ENCODE measurements around the gene TARDBP. TPM values are rescaled to one million over a fixed set of nuclear protein-coding genes. Genes with fewer than 3 reads are reported as not detected.

TARDBP gene
- total RNA-seq, 1 experiment from 2014 or later, result 196 TPM

GRCh38 chr1:11044086-11044848 lies 31.8 kb downstream of the TARDBP start:
- TF ChIP-seq POLR2AphosphoS5 (IDR thresholded peaks at IDR 0.05; ENCODE audit: low read depth, low read length) (no peak), CTCF (IDR thresholded peaks at IDR 0.05) (no peak), REST (IDR thresholded peaks at IDR 0.05; ENCODE audit: insufficient read depth in 1 of 2, low read depth in 2 of 2, low read length in 1 of 2) (no peak), TCF7L2 (IDR thresholded peaks at IDR 0.05; ENCODE audit: low read depth, low read length) (no peak), SIN3A (IDR thresholded peaks at IDR 0.05; ENCODE audit: borderline replicate concordance, insufficient read depth, low read depth, low read length) (no peak)
- in situ Hi-C loops (cut with HindIII; ENCODE audit: low pct_unique_long_range_greater_than_20kb, low sequenced_read_pairs), result no loop called here
- DNase-seq (ENCODE audit: low read depth, low spot score) (no peak), ATAC-seq (no peak)
- ChIA-PET POLR2A (no interaction called here), CTCF (no interaction called here)
- Histone ChIP-seq H3K27me3 (ENCODE audit: control insufficient read depth, insufficient read depth, low read length) (no peaks in the 10 kb centered on the region), H3K27ac (ENCODE audit: low read length) (no peak overlapping the region), H3K36me3 (ENCODE audit: control insufficient read depth, insufficient read depth, low read length) (no peaks in the 10 kb centered on the region), H3K9me3 (ENCODE audit: control insufficient read depth, insufficient read depth, low read depth, low read length) (no peaks in the 10 kb centered on the region), H3K4me3 (ENCODE audit: low read depth in 2 of 2, low read length in 2 of 2) (no peak overlapping the region), H3K4me1 (ENCODE audit: control insufficient read depth, insufficient read depth, low read length) (no peaks in the 10 kb centered on the region)
- intact Hi-C loops (cut with micrococcal nuclease; ENCODE audit: unreplicated experiment), result no loop called here
- no TSS peak for BruUV-seq (replicated peaks)

GRCh38 chr1:11044849-11045427 lies 32.5 kb downstream of the TARDBP start:
- BruUV-seq (replicated peaks), result no TSS peak
- H3K36me3 ChIP-seq (ENCODE audit: control insufficient read depth, insufficient read depth, low read length), result no peaks in the 10 kb centered on the region
- no peak overlapping the region for H3K27ac ChIP-seq (ENCODE audit: low read length)
- ATAC-seq (peak; percentile 57), DNase-seq (ENCODE audit: low read depth, low spot score) (no peak)
- H3K4me3 ChIP-seq (ENCODE audit: low read depth in 2 of 2, low read length in 2 of 2), result no peak overlapping the region
- ChIA-PET POLR2A (no interaction called here), CTCF (no interaction called here)
- TF ChIP-seq TCF7L2 (IDR thresholded peaks at IDR 0.05; ENCODE audit: low read depth, low read length) (no peak), REST (IDR thresholded peaks at IDR 0.05; ENCODE audit: insufficient read depth in 1 of 2, low read depth in 2 of 2, low read length in 1 of 2) (no peak), CTCF (IDR thresholded peaks at IDR 0.05) (no peak), POLR2AphosphoS5 (IDR thresholded peaks at IDR 0.05; ENCODE audit: low read depth, low read length) (no peak), SIN3A (IDR thresholded peaks at IDR 0.05; ENCODE audit: borderline replicate concordance, insufficient read depth, low read depth, low read length) (no peak)
- intact Hi-C loops (cut with micrococcal nuclease; ENCODE audit: unreplicated experiment) (no loop called here), in situ Hi-C loops (cut with HindIII; ENCODE audit: low pct_unique_long_range_greater_than_20kb, low sequenced_read_pairs) (no loop called here)
- no peaks in the 10 kb centered on the region for H3K4me1 ChIP-seq (ENCODE audit: control insufficient read depth, insufficient read depth, low read length)
- H3K27me3 ChIP-seq (ENCODE audit: control insufficient read depth, insufficient read depth, low read length), result no peaks in the 10 kb centered on the region
- H3K9me3 ChIP-seq (ENCODE audit: control insufficient read depth, insufficient read depth, low read depth, low read length), result no peaks in the 10 kb centered on the region

Measured in Panc1 (cell line).